OCI-LY3 (cell line): ENCODE results near the gene GAB2.

Experiments used
- CTCF ChIP-seq: fragments of 200-600, 300-600 bp; sonication (generic); IDR thresholded peaks from 2 replicates; pipeline ENCODE4 v1.5.1; 2014; ENCODE audit warnings: antibody characterized with exemption, low read length, low read depth
- EZH2phosphoT487 ChIP-seq: fragments of 200-600 bp; shearing (Covaris generic); IDR thresholded peaks from 2 replicates; pipeline ENCODE4 v1.6.1; 2018; ENCODE audit warnings: antibody characterized with exemption, mixed run types, low read depth

- TF ChIP-seq CTCF, result no peak
- TF ChIP-seq EZH2phosphoT487, result no peak
These were observed 214.9 kb downstream of the GAB2 start for GRCh38 chr11:78202733-78203167.
